Endothelial cell of umbilical vein (primary cell): Measurements from ENCODE around the gene LRRC43. TPM values are rescaled to one million over a fixed set of nuclear protein-coding genes. Genes with fewer than 3 reads are reported as not detected.
"Not testable (repeated sequence)": the region's sequence is repeated elsewhere in the genome, so short reads cannot be mapped to it uniquely, and the experiment has no call there.

ENCODE experiments used
- BruUV-seq: library from RNA; stranded (reverse); fragments of 400-500 nt; replicated peaks from 2 replicates; lab custom pipeline; 2021; lab: Mats Ljungman, UMichigan
- CTCF ChIA-PET: fragments of 300-600, 350-600 bp; sonication (Branson Sonifier 250); formaldehyde crosslinking; loops from one replicate; lab custom pipeline; 2021; ENCODE audit warnings: antibody characterized with exemption, inconsistent platforms; lab: Charles Lee
- POLR2A ChIA-PET: fragments of 300-600, 350-600 bp; sonication (Branson Sonifier 250); formaldehyde crosslinking; loops from one replicate; lab custom pipeline; 2021; ENCODE audit warnings: antibody characterized with exemption, inconsistent platforms; lab: Charles Lee
- DNase-seq: peaks from one replicate; pipeline ENCODE4 v3.0.0-alpha.2; 2011; ENCODE audit warnings: low read depth, low spot score
- FAIRE-seq: peaks from 2 replicates; lab custom pipeline; 2011; peaks lifted over from hg19 to GRCh38; lab: Jason Lieb, UNC
- H2AFZ ChIP-seq: 2 replicates; pipeline ENCODE4 v1.6.0; 2012; ENCODE audit warnings: low read depth, low read length, control low read depth, inconsistent platforms
- H3K27ac ChIP-seq: 2 replicates; pipeline ENCODE4 v1.5.1; 2011; ENCODE audit warnings: low read depth, mild to moderate bottlenecking, control low read depth, low read length, moderate library complexity; ENCODE audit not compliant: insufficient read depth
- H3K27me3 ChIP-seq, 2 experiments: 2 replicates each; pipeline versions ENCODE4 v1.6.0 to v1.6.1; 2011; ENCODE audit warnings: low read length in 2 of 2, mixed read lengths in 1 of 2; ENCODE audit not compliant: control insufficient read depth in 2 of 2, insufficient read depth in 2 of 2
- H3K36me3 ChIP-seq, 2 experiments: 2 replicates in 1 of 2; 3 replicates in 1 of 2; pipeline ENCODE4 v1.5.1; 2011; ENCODE audit warnings: low read length in 2 of 2, mild to moderate bottlenecking in 1 of 2, moderate library complexity in 1 of 2; ENCODE audit not compliant: control insufficient read depth in 2 of 2, insufficient read depth in 2 of 2; ENCODE audit errors: extremely low read depth in 1 of 2
- H3K4me1 ChIP-seq: 3 replicates; pipeline ENCODE4 v1.5.1; 2011; ENCODE audit warnings: mild to moderate bottlenecking, low read length; ENCODE audit not compliant: control insufficient read depth, insufficient read depth; ENCODE audit errors: extremely low read depth
- H3K4me2 ChIP-seq: 2 replicates; pipeline ENCODE4 v1.6.1; 2011; ENCODE audit warnings: low read length, control low read depth, mixed read lengths; ENCODE audit not compliant: insufficient read depth
- H3K4me3 ChIP-seq, 3 experiments: fragments of 200-600 bp in 1 of 3; sonication (generic), shearing (Covaris generic) in 1 of 3; replicated peaks in 1 of 3; 2 replicates each; pipeline ENCODE4 v1.5.1; 2011 to 2016; ENCODE audit warnings: control low read depth in 3 of 3, low read length in 3 of 3, mild to moderate bottlenecking in 2 of 3, inconsistent platforms in 1 of 3, low read depth in 1 of 3, moderate library complexity in 1 of 3; ENCODE audit not compliant: insufficient read depth in 1 of 3
- H3K79me2 ChIP-seq: 2 replicates; pipeline ENCODE4 v1.6.0; 2012; ENCODE audit warnings: low read length, inconsistent platforms; ENCODE audit not compliant: control insufficient read depth, insufficient read depth
- H3K9ac ChIP-seq: replicated peaks from 2 replicates; pipeline ENCODE3; 2011; ENCODE audit warnings: low read length, control low read depth; ENCODE audit not compliant: insufficient read depth; ENCODE audit errors: extremely low read depth
- H3K9me1 ChIP-seq: replicated peaks from 3 replicates; pipeline ENCODE4 v1.6.0; 2011; ENCODE audit warnings: mild to moderate bottlenecking, low read length; ENCODE audit not compliant: control insufficient read depth, insufficient read depth; ENCODE audit errors: extremely low read depth
- H3K9me3 ChIP-seq: replicated peaks from 2 replicates; pipeline ENCODE4 v1.5.1; 2012; ENCODE audit warnings: low read length, inconsistent platforms; ENCODE audit not compliant: control insufficient read depth, insufficient read depth
- H4K20me1 ChIP-seq: replicated peaks from 2 replicates; pipeline ENCODE3; 2011; ENCODE audit warnings: mild to moderate bottlenecking, low read length; ENCODE audit not compliant: control insufficient read depth, insufficient read depth; ENCODE audit errors: extremely low read depth
- CTCF ChIP-seq, 2 donors: IDR thresholded peaks; 1 replicate in 1 of 2; 2 replicates in 1 of 2; pipeline ENCODE4 v1.5.1; 2011; ENCODE audit warnings: low read length in 2 of 2, mild to moderate bottlenecking in 2 of 2, moderate library complexity in 2 of 2, control low read depth in 1 of 2, inconsistent platforms in 1 of 2, low read depth in 1 of 2; ENCODE audit not compliant: insufficient read depth in 1 of 2; ENCODE audit errors: extremely low read depth in 1 of 2
- EZH2 ChIP-seq: IDR thresholded peaks from 2 replicates; pipeline ENCODE4 v1.6.1; 2012; ENCODE audit warnings: borderline replicate concordance, low read depth, mild to moderate bottlenecking, moderate library complexity, low read length, inconsistent platforms; ENCODE audit not compliant: severe bottlenecking
- FOS ChIP-seq: IDR thresholded peaks from 2 replicates; pipeline ENCODE4 v1.6.1; 2011; ENCODE audit warnings: mild to moderate bottlenecking, low read length, moderate library complexity, borderline replicate concordance; ENCODE audit not compliant: insufficient read depth
- GATA2 ChIP-seq: IDR thresholded peaks from 2 replicates; pipeline ENCODE4 v1.7.0; 2011; ENCODE audit warnings: low read depth, mild to moderate bottlenecking, moderate library complexity, mixed read lengths, low read length; ENCODE audit not compliant: insufficient read length, insufficient read depth
- JUN ChIP-seq: IDR thresholded peaks from 2 replicates; pipeline ENCODE4 v1.6.1; 2011; ENCODE audit warnings: borderline replicate concordance, low read depth; ENCODE audit not compliant: insufficient read length, insufficient read depth
- MAX ChIP-seq: IDR thresholded peaks from 2 replicates; pipeline ENCODE4 v1.6.1; 2011; ENCODE audit not compliant: insufficient read depth, insufficient read length
- MYC ChIP-seq: IDR thresholded peaks from one replicate; pipeline ENCODE4 v1.6.1; 2011; ENCODE audit warnings: mild to moderate bottlenecking, low read depth, low read length
- POLR2A ChIP-seq: IDR thresholded peaks from 2 replicates; pipeline ENCODE4 v1.6.1; 2012; ENCODE audit warnings: low read depth, mild to moderate bottlenecking, control low read depth, low read length
- POLR2AphosphoS5 ChIP-seq: IDR thresholded peaks from 2 replicates; pipeline ENCODE4 v1.6.1; 2012; ENCODE audit warnings: low read depth, mild to moderate bottlenecking, control low read depth, low read length, moderate library complexity; ENCODE audit not compliant: insufficient read depth
- dilution Hi-C: fragments of 300-500 bp; cut with MboI; formaldehyde crosslinking; loops from one replicate; pipeline ENCODE4 v1.15.0; 2019; ENCODE audit warnings: low sequenced_read_pairs; ENCODE audit not compliant: extremely low pct_ligation_motif_present
- intact Hi-C: fragments of 100-400 bp; cut with micrococcal nuclease; formaldehyde crosslinking; loops from one replicate; pipeline ENCODE4 v1.10.0; 2022
- polyA plus RNA-seq, 4 experiments: library from polyadenylated mRNA; depleted of rRNA in 3 of 4; stranded (reverse) in 3 of 4; unstranded in 1 of 4; fragments of >200 nt; gene quantifications; 2 replicates each; pipeline versions ENCODE4 v1.2.1 to v1.2.3, GENCODE V29; 2011 to 2012; ENCODE audit warnings: missing spikeins in 1 of 4
- total RNA-seq: library from RNA; stranded (reverse); gene quantifications from 2 replicates; pipeline ENCODE4 v1.2.3, GENCODE V29; 2021

Gene LRRC43
- total and polyA plus RNA-seq, 2 donors (not counting 3 experiments of a cell fraction or from before 2014, with no cell fraction given), result 3.1 to 3.4 TPM

- no peaks in the 10 kb centered on the region for H3K79me2 ChIP-seq
- H3K27ac ChIP-seq, result no peak overlapping the region
- dilution Hi-C loops, result no loop called here
- BruUV-seq, result no TSS peak
- no peak overlapping the region for H3K4me3 ChIP-seq
- no peak overlapping the region for H3K4me2 ChIP-seq
- CTCF ChIA-PET, result interaction anchor here (0.9 to 1.3 kb wide), 2 partner anchors 13 to 71 kb away, joined by 3 read pairs; no protein-coding TSS in a partner anchor
- TF ChIP-seq POLR2A (no peak), EZH2 (no peak), CTCF (IDR thresholded peaks at IDR 0.05; ENCODE audit: extremely low read depth in 1 of 2, insufficient read depth in 1 of 2, low read depth in 1 of 2, low read length in 2 of 2) (no peak), FOS (no peak), GATA2 (no peak), POLR2AphosphoS5 (no peak), MYC (no peak), MAX (no peak), JUN (no peak)
- no peak overlapping the region for H2AFZ ChIP-seq
- H3K9me1 ChIP-seq, result no peaks in the 10 kb centered on the region
- H3K27me3 ChIP-seq, result peaks cover 9 to 18% of the 10 kb centered on the region in 2 experiments
- intact Hi-C loops, result no loop called here
- no peaks in the 10 kb centered on the region for H4K20me1 ChIP-seq
- H3K9ac ChIP-seq, result no peak overlapping the region
- no peaks in the 10 kb centered on the region for H3K9me3 ChIP-seq
- no peak for DNase-seq
- FAIRE-seq, result no peak
- H3K4me1 ChIP-seq, result peaks cover 8% of the 10 kb centered on the region
- POLR2A ChIA-PET, result no interaction called here
- H3K36me3 ChIP-seq, result no peaks in the 10 kb centered on the region
Observed at GRCh38 chr12:122202017-122202416, 19.1 kb downstream of the LRRC43 start.

GRCh38 chr12:122202811-122203210 is 19.9 kb downstream of the LRRC43 start:
- H3K9me3 ChIP-seq, intact Hi-C loops, FAIRE-seq, H3K27ac ChIP-seq, DNase-seq, H3K36me3 ChIP-seq, POLR2A ChIA-PET, H3K9me1 ChIP-seq, H3K4me1 ChIP-seq, dilution Hi-C loops, BruUV-seq, H4K20me1 ChIP-seq, H3K79me2 ChIP-seq: not testable (repeated sequence)
- Histone ChIP-seq H3K9ac (peak overlapping the region; percentile 12), H3K4me3 (peak overlapping the region in 1 of 3 experiments; percentile 24), H3K27me3 (peaks cover 9 to 18% of the 10 kb centered on the region in 2 experiments), H2AFZ (peak overlapping the region; percentile 63), H3K4me2 (peak overlapping the region; percentile 43)
- CTCF ChIA-PET, result interaction anchor here (0.9 kb wide), 1 partner anchor 12 kb away, joined by 3 read pairs; no protein-coding TSS in a partner anchor
